GM18868 (cell line): ENCODE data around the gene BRIP1.
"Not testable (repeated sequence)": the region's sequence is repeated elsewhere in the genome, so short reads cannot be mapped to it uniquely, and the experiment has no call there.

Experiments used
- ATAC-seq: cut with Tn5 transposase; IDR thresholded peaks from one replicate; pipeline ENCODE4 v1.9.1; 2021; ENCODE audit warnings: mild to moderate bottlenecking, moderate library complexity; ENCODE audit not compliant: unreplicated experiment

BRIP1 gene

GRCh38 chr17:61831099-61831498 lies 32.2 kb downstream of the BRIP1 start:
- no peak for ATAC-seq

DNA sequence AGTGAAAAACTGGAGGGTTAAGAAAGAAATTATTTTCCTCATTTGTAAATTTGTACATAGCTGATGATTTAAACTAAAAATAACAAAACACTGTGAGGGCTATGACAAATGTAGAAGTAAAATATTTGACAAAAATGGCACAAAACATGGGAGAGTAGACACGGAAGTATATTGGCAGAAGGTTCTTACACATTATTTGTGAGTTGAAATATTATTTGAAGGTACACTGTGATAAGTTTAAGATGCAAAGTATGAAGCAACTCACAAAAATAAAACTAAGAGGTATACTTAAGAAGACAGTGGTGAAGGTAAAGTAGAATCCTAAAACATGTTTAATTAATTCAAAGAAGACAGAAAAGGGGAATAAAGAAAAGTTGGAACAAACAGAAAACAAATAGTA lies 34.6 kb downstream of the BRIP1 start:
- ATAC-seq: no peak

- ATAC-seq: no peak
Observed at GRCh38 chr17:61827649-61828395, 35.5 kb downstream of the BRIP1 start.

GRCh38 chr17:61826866-61827265 lies 36.5 kb downstream of the BRIP1 start:
- ATAC-seq: not testable (repeated sequence)

- ATAC-seq: not testable (repeated sequence)
Observed at GRCh38 chr17:61826198-61826597, 37.1 kb downstream of the BRIP1 start.

DNA sequence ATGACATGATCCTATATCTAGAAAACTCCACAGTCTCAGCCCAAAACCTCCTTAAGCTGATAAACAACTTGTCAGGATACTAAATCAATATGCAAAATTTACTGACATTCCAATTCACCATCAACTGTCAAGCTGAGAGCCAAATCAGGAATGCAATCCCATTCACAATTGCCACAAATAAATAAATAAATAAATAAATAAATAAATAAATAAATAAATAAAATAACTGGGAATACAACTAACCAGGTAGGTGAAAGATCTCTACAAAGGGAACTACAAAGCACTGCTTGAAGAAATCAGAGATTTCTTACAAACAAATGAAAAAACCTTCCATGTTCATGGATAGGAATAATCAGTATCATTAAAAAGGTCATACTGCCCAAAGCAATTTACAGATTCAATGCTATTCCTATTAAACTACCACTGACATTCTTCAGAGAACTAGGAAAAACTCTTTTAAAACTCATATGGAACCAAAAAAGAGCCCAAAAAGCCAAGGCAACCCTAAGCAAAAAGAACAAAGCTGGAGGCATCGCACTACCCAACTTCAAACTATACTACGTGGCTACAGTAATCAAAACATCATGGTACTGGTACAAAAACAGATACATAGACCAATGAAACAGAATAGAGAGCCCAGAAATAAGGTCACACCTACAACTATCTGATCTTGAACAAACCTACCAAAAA lies 37.7 kb downstream of the BRIP1 start:
- no peak for ATAC-seq

DNA sequence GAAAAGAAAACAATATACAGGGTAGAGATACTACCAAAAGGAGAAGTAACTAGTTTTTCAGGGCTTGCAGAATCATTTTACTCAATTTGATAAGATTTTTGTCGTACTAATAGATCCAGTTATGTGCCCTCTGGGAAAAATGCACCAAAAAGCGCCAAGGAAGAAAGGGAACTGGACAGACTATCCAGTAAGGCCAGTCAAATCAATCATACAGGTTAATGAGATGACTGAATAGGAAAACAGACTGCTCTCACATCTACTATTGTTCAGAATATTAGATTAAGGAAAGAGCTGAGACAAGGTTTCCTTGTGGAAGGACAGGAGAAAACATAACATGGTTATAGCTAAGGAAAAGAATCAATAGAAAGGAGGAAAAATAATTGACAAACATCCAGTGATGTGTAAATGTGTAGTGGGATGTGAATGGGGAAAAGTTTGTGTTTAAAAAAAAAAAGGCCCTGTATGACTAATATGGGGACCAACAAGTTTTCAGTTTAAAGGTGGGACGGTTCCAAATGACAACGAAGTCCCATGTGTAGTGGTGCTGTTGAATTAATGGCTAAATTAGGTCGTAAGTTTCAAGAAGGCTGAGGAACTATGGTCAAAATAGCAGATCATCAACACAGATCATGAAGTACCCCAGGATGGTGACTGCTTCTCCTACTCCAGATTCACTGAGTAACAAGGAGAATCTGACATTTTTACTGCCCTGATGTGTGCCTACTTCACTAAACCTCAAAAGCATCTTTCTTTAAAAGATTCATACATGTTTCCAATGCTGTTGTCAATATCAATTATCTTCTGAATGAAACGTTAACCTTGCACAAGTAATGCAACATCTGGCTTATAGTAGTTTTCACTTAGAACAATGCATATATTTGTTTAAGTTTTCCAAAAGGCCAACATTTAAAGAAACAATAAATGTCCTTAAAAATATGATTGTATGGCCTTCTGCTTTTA lies 40.7 kb downstream of the BRIP1 start:
- ATAC-seq: peak; percentile 45

- no peak for ATAC-seq
Observed at GRCh38 chr17:61821655-61822054, 41.7 kb downstream of the BRIP1 start.

GRCh38 chr17:61819265-61819664 lies 44.1 kb downstream of the BRIP1 start:
- ATAC-seq: not testable (repeated sequence)

DNA sequence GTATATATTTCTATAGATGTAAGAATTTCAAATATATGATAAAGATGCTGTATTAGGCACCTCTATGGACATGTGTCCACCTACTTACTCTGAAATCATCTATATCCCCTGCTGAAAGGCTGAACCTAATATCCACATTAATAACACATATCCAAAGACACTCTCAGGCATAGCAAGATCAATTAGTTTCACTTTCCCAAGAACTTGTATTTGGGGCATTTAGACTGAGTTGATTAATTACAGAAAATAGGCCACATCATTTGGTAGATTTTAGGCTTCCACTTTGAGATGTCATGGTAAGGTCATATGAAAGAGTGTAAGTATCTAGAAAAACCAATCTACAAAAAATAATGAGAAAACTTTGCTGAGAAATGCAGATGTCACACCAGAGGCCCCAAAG lies 45.1 kb downstream of the BRIP1 start:
- ATAC-seq: no peak

- no peak for ATAC-seq
Observed at GRCh38 chr17:61817452-61817851, 45.9 kb downstream of the BRIP1 start.

DNA sequence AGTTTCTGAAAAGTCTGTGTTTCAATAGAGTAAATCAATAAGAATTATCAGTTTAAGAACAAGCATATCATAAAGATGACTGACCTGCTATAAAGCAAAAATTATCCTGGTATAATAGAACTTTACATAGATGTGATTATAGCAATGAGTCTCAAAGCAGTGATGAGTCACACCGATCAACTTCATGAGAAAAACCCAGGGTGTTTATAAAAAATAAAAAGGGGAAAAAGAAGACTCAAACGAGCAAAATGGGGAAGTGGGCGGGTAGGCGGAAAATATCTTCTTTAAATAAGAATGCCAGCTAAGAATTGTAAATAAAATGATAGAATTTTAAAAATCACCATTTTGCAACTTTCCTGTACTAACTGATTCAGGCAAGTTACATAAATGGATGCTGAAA lies 46.8 kb downstream of the BRIP1 start:
- ATAC-seq: no peak

- ATAC-seq: no peak
Observed at GRCh38 chr17:61815863-61816503, 47.3 kb downstream of the BRIP1 start.

- no peak for ATAC-seq
Observed at GRCh38 chr17:61814485-61814884, 48.8 kb downstream of the BRIP1 start.

- no peak for ATAC-seq
Observed at GRCh38 chr17:61813211-61813610, 50.1 kb downstream of the BRIP1 start.

GRCh38 chr17:61812747-61813146 lies 50.6 kb downstream of the BRIP1 start:
- ATAC-seq: no peak

GRCh38 chr17:61809816-61810392 lies 53.4 kb downstream of the BRIP1 start:
- ATAC-seq: no peak

GRCh38 chr17:61808442-61808841 lies 54.9 kb downstream of the BRIP1 start:
- ATAC-seq: no peak

DNA sequence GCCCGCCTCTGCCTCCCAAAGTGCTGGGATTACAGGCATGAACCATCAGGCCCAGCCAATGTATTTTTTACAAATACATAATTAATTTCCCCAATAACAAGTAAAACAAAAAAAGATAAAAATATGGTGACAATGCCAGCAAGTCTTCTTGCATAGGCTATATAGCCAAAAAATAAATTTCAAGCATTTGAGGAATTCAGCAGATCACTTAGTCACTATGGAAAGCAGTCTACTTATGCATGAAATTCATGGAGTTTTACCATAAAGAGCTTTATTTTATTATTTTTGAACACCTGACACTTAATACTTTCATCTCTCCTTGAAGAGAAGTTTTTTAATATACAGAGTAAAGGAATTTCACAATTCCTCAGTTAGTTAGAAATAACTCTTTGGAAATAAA lies 56.4 kb downstream of the BRIP1 start:
- no peak for ATAC-seq

DNA sequence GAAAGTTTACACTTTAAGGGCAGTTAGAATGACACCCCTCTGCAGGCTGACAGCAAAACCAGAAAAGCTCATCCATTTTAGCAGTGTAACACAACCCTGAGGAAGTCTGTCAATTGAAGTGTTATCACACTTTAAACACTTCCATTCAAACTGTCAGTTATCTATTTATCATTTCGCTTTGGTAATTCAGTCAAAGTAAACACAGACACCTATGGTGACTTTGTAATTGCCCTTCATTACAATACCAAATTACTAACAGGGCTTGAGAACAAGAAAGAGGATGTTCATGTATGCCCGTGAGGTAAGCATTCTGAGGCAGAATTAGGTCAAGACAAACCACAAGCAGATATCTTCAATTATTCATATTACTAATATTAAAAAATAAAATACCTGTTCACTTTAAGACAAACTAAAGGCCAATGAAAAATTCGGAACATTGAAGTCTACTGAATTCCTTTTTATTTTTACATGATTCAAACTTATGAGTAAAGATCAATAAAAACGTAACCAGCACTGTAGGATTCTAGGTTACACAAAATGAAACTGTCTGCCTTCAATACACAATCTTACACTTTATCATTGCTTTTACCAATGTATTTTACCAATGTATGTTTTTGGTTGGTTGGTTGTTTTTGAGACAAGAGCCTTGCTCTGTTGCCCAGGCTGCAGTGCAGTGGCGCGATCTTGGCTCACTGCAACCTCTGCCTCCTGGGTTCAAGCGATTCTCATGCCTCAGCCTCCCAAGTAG lies 57.1 kb downstream of the BRIP1 start:
- ATAC-seq: no peak
